Tibial artery (tissue), 4 donors: ENCODE results near the gene RPS10.

Source experiments
- DNase-seq, 2 donors: peaks; one replicate each; pipeline ENCODE4 v3.0.0-alpha.2; 2019
- H3K27ac ChIP-seq, 2 donors: fragments of 200-600 bp; sonication (generic) in 1 of 2; 1 replicate in 1 of 2; 2 replicates in 1 of 2; pipeline ENCODE4 v1.5.1; 2018 to 2019; ENCODE audit warnings: mild to moderate bottlenecking in 1 of 2
- H3K27me3 ChIP-seq, 2 donors: fragments of 200-600 bp; sonication (generic) in 1 of 2; one replicate each; pipeline versions ENCODE4 v1.5.1 to v1.6.0; 2016 to 2019
- H3K36me3 ChIP-seq, 3 donors: fragments of 200-600 bp; sonication (generic) in 2 of 3; one replicate each; pipeline ENCODE4 v1.5.1; 2016 to 2019; ENCODE audit warnings: mild to moderate bottlenecking in 2 of 3
- H3K4me1 ChIP-seq, 4 donors: fragments of 200-600 bp; sonication (generic) in 2 of 4; 1 replicate in 3 of 4; 2 replicates in 1 of 4; pipeline ENCODE4 v1.5.1; 2016 to 2019
- H3K4me3 ChIP-seq, 2 donors: fragments of 200-600 bp; sonication (generic) in 1 of 2; 1 replicate in 1 of 2; 2 replicates in 1 of 2; pipeline ENCODE4 v1.5.1; 2018 to 2019; ENCODE audit warnings: mild to moderate bottlenecking in 2 of 2
- H3K9me3 ChIP-seq, 3 donors: fragments of 200-600 bp; sonication (generic) in 1 of 3; one replicate each; pipeline ENCODE4 v1.5.1; 2016 to 2019
- intact Hi-C: fragments of 100-400 bp; cut with DNase I; formaldehyde crosslinking; loops from one replicate; pipeline ENCODE4 v1.15.0; 2023; ENCODE audit warnings: low total_unique reads
- TF ChIP-seq, protein P1 (sequence below), 2 experiments: fragments of 200-600 bp in 1 of 2; fragments of 450-650 bp in 1 of 2; IDR thresholded peaks; one replicate each; pipeline ENCODE4 v1.5.1; 2017 to 2019; ENCODE audit warnings: antibody characterized with exemption in 2 of 2, mild to moderate bottlenecking in 1 of 2, moderate library complexity in 1 of 2

Gene RPS10

DNA sequence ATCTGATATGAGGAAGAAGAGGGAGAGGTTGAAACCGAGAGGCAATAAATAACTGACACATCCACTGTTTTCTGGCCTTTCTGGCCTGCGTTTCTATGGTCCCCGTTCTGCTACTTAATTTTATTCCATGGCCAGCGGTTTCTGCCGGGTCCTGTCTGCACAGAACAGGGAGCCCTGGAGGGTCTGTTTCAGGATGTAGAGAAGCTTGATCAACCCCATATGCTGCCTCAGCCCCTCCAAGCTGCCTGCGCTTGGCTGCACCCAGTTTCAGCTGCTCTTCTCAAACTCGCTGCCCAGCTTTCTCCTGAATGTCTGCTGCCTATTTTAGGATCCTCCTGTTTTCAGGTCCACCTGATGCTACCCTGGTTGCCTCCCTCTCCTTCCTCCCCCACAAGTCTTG lies 21.5 kb upstream of the RPS10 start:
- no peak for DNase-seq
- H3K4me3 ChIP-seq, result no peak overlapping the region
- H3K27ac ChIP-seq, result no peak overlapping the region
- peaks cover 0 to 8% (median 3%) of the 10 kb centered on the region in 3 donors for H3K9me3 ChIP-seq
- TF ChIP-seq, protein P1, sequence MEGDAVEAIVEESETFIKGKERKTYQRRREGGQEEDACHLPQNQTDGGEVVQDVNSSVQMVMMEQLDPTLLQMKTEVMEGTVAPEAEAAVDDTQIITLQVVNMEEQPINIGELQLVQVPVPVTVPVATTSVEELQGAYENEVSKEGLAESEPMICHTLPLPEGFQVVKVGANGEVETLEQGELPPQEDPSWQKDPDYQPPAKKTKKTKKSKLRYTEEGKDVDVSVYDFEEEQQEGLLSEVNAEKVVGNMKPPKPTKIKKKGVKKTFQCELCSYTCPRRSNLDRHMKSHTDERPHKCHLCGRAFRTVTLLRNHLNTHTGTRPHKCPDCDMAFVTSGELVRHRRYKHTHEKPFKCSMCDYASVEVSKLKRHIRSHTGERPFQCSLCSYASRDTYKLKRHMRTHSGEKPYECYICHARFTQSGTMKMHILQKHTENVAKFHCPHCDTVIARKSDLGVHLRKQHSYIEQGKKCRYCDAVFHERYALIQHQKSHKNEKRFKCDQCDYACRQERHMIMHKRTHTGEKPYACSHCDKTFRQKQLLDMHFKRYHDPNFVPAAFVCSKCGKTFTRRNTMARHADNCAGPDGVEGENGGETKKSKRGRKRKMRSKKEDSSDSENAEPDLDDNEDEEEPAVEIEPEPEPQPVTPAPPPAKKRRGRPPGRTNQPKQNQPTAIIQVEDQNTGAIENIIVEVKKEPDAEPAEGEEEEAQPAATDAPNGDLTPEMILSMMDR (IDR thresholded peaks at IDR 0.05), result no peak
- peaks cover 0 to 7% of the 10 kb centered on the region in 2 donors for H3K27me3 ChIP-seq
- no peaks in the 10 kb centered on the region for H3K4me1 ChIP-seq
- H3K36me3 ChIP-seq, result no peaks in the 10 kb centered on the region
- intact Hi-C loops, result loop anchor here (10.0 kb wide), 1 partner anchor 643 kb away; the partner anchor contains the start of gene MLN

GRCh38 chr6:34445313-34445860 lies 19.5 kb upstream of the RPS10 start:
- H3K36me3 ChIP-seq, result no peaks in the 10 kb centered on the region
- intact Hi-C loops, result loop anchor here (10.0 kb wide), 1 partner anchor 641 kb away; the partner anchor contains the start of gene MLN
- H3K9me3 ChIP-seq, result no peaks in the 10 kb centered on the region
- H3K4me3 ChIP-seq, result no peak overlapping the region
- no peak overlapping the region for H3K27ac ChIP-seq
- no peak for DNase-seq
- H3K4me1 ChIP-seq, result no peaks in the 10 kb centered on the region
- peaks cover 0 to 7% of the 10 kb centered on the region in 2 donors for H3K27me3 ChIP-seq
- TF ChIP-seq, protein P1 (IDR thresholded peaks at IDR 0.05), result no peak

- no peak for DNase-seq
- H3K9me3 ChIP-seq, result no peaks in the 10 kb centered on the region
- intact Hi-C loops, result loop anchor here (10.0 kb wide), 1 partner anchor 637 kb away; the partner anchor contains the start of gene MLN
Observed at GRCh38 chr6:34441526-34441925, 15.7 kb upstream of the RPS10 start.

GRCh38 chr6:34439442-34439841 lies 13.6 kb upstream of the RPS10 start:
- Histone ChIP-seq H3K9me3 (no peaks in the 10 kb centered on the region), H3K27ac (no peak overlapping the region), H3K27me3 (peaks cover 0 to 4% of the 10 kb centered on the region in 2 donors), H3K4me1 (no peaks in the 10 kb centered on the region), H3K36me3 (no peaks in the 10 kb centered on the region), H3K4me3 (no peak overlapping the region)
- intact Hi-C loops, result loop anchor here (10.0 kb wide), 1 partner anchor 155 kb away; no protein-coding TSS in a partner anchor
- no peak for DNase-seq
- TF ChIP-seq, protein P1 (IDR thresholded peaks at IDR 0.05), result no peak

More at GRCh38 chr6:34441526-34441925, 15.7 kb upstream of the RPS10 start:
- no peaks in the 10 kb centered on the region for H3K36me3 ChIP-seq
- no peak overlapping the region for H3K27ac ChIP-seq
- no peak overlapping the region for H3K4me3 ChIP-seq
- H3K4me1 ChIP-seq, result no peaks in the 10 kb centered on the region
- TF ChIP-seq, protein P1 (IDR thresholded peaks at IDR 0.05), result no peak
- peaks cover 0 to 4% of the 10 kb centered on the region in 2 donors for H3K27me3 ChIP-seq

- TF ChIP-seq, protein P1 (IDR thresholded peaks at IDR 0.05), result no peak
- H3K36me3 ChIP-seq, result no peaks in the 10 kb centered on the region
- no peaks in the 10 kb centered on the region for H3K4me1 ChIP-seq
- no peak for DNase-seq
- no peak overlapping the region for H3K27ac ChIP-seq
- H3K4me3 ChIP-seq, result no peak overlapping the region
- H3K9me3 ChIP-seq, result no peaks in the 10 kb centered on the region
- peaks cover 0 to 4% of the 10 kb centered on the region in 2 donors for H3K27me3 ChIP-seq
- intact Hi-C loops, result loop anchor here (10.0 kb wide), 1 partner anchor 156 kb away; no protein-coding TSS in a partner anchor
Observed at GRCh38 chr6:34438705-34439104, 12.8 kb upstream of the RPS10 start.
